H1 (cell line): ENCODE data around the gene CIROP. TPM values are rescaled to one million over a fixed set of nuclear protein-coding genes. Genes with fewer than 3 reads are reported as not detected.

Experiments used
- CTCF ChIA-PET: fragments of 300-600 bp; sonication (Branson Sonifier 250); formaldehyde crosslinking; loops from one replicate; lab custom pipeline; 2021; ENCODE audit not compliant: partially characterized antibody; lab: Charles Lee
- POLR2A ChIA-PET: fragments of 300-600 bp; sonication (Branson Sonifier 250); formaldehyde crosslinking; loops from one replicate; lab custom pipeline; 2021; ENCODE audit warnings: inconsistent platforms; ENCODE audit not compliant: partially characterized antibody; lab: Charles Lee
- DNase-seq, 2 experiments: peaks; one replicate each; pipeline versions ENCODE4 v3.0.0 to v3.0.0-alpha.2; 2010 to 2022; ENCODE audit warnings: low spot score in 2 of 2, low read depth in 1 of 2, mixed read lengths in 1 of 2
- FAIRE-seq: peaks from 2 replicates; lab custom pipeline; 2011; peaks lifted over from hg19 to GRCh38; lab: Jason Lieb, UNC
- H2AFZ ChIP-seq: 2 replicates; pipeline ENCODE4 v1.8.1; 2012; ENCODE audit warnings: low read length, inconsistent platforms
- H2AK5ac ChIP-seq: 2 replicates; pipeline ENCODE4 v1.6.1; 2013; ENCODE audit warnings: low read depth, low read length
- H2BK120ac ChIP-seq: replicated peaks from 2 replicates; pipeline ENCODE3; 2013; ENCODE audit warnings: low read depth, low read length, inconsistent platforms
- H2BK12ac ChIP-seq: 2 replicates; pipeline ENCODE4 v1.6.1; 2013; ENCODE audit warnings: low read depth, low read length
- H2BK15ac ChIP-seq: 2 replicates; pipeline ENCODE4 v1.6.1; 2013; ENCODE audit warnings: low read length
- H2BK20ac ChIP-seq: 2 replicates; pipeline ENCODE4 v1.6.1; 2013; ENCODE audit warnings: low read length
- H2BK5ac ChIP-seq: 2 replicates; pipeline ENCODE4 v1.6.1; 2013; ENCODE audit warnings: low read depth, low read length
- H3K14ac ChIP-seq: 2 replicates; pipeline ENCODE4 v1.6.1; 2013; ENCODE audit warnings: inconsistent platforms; ENCODE audit not compliant: insufficient read length
- H3K18ac ChIP-seq: 2 replicates; pipeline ENCODE4 v1.6.1; 2013; ENCODE audit warnings: low read length; ENCODE audit errors: extremely low read depth
- H3K23ac ChIP-seq: 2 replicates; pipeline ENCODE4 v1.6.1; 2013; ENCODE audit warnings: inconsistent platforms; ENCODE audit not compliant: insufficient read length
- H3K23me2 ChIP-seq: 2 replicates; pipeline ENCODE4 v1.6.1; 2013; ENCODE audit warnings: low read depth, low read length
- H3K27ac ChIP-seq: 2 replicates; pipeline ENCODE4 v1.6.1; 2011; ENCODE audit warnings: low read depth, low read length, inconsistent platforms
- H3K27me3 ChIP-seq, 4 experiments: replicated peaks in 1 of 4; 1 replicate in 1 of 4; 2 replicates in 3 of 4; pipeline versions ENCODE4 v1.6.1 to v1.8.1; 2011 to 2013; ENCODE audit warnings: low read length in 3 of 4, mild to moderate bottlenecking in 3 of 4, inconsistent platforms in 2 of 4, mixed read lengths in 2 of 4, moderate library complexity in 1 of 4; ENCODE audit not compliant: control insufficient read depth in 3 of 4, insufficient read depth in 3 of 4; ENCODE audit errors: extremely low read depth in 1 of 4
- H3K36me3 ChIP-seq, 4 experiments: 2 replicates each; pipeline versions ENCODE4 v1.6.1 to v1.8.1; 2011 to 2013; ENCODE audit warnings: mild to moderate bottlenecking in 4 of 4, low read length in 3 of 4, moderate library complexity in 2 of 4, control low read depth in 1 of 4, inconsistent platforms in 1 of 4; ENCODE audit not compliant: insufficient read depth in 4 of 4, control insufficient read depth in 2 of 4
- H3K4ac ChIP-seq: replicated peaks from 2 replicates; pipeline ENCODE3; 2013; ENCODE audit warnings: low read length, low read depth, mixed read lengths, inconsistent platforms; ENCODE audit not compliant: insufficient read length
- H3K4me1 ChIP-seq, 4 experiments: replicated peaks in 1 of 4; 1 replicate in 1 of 4; 2 replicates in 3 of 4; pipeline versions ENCODE4 v1.6.1 to v1.8.1; 2011 to 2013; ENCODE audit warnings: low read length in 3 of 4, inconsistent platforms in 2 of 4, mixed read lengths in 1 of 4; ENCODE audit not compliant: insufficient read depth in 4 of 4, control insufficient read depth in 3 of 4
- H3K4me2 ChIP-seq, 2 experiments: 2 replicates each; pipeline versions ENCODE4 v1.6.1 to v1.8.1; 2011 to 2013; ENCODE audit warnings: low read depth in 2 of 2, low read length in 2 of 2, control low read depth in 1 of 2, inconsistent platforms in 1 of 2, mild to moderate bottlenecking in 1 of 2; ENCODE audit not compliant: insufficient read depth in 1 of 2
- H3K4me3 ChIP-seq, 4 experiments: fragments of 200-600, 300-600 bp in 1 of 4; sonication (generic), shearing (Covaris generic), sonication (Bioruptor Twin) in 1 of 4; 2 replicates each; pipeline versions ENCODE4 v1.5.1 to v1.8.1; 2011 to 2016; ENCODE audit warnings: low read length in 4 of 4, low read depth in 3 of 4, control low read depth in 2 of 4, inconsistent platforms in 2 of 4, mild to moderate bottlenecking in 2 of 4, mixed read lengths in 1 of 4, moderate library complexity in 1 of 4; ENCODE audit not compliant: insufficient read depth in 2 of 4; ENCODE audit errors: extremely low read depth in 1 of 4
- H3K56ac ChIP-seq: replicated peaks from 2 replicates; pipeline ENCODE3; 2013; ENCODE audit warnings: low read depth, mild to moderate bottlenecking, mixed read lengths, low read length, inconsistent platforms; ENCODE audit not compliant: insufficient read length
- H3K79me1 ChIP-seq: 2 replicates; pipeline ENCODE4 v1.6.1; 2013; ENCODE audit warnings: low read depth, low read length, control low read depth
- H3K79me2 ChIP-seq, 2 experiments: 2 replicates each; pipeline versions ENCODE4 v1.6.1 to v1.8.1; 2012 to 2013; ENCODE audit warnings: low read length in 2 of 2, mild to moderate bottlenecking in 2 of 2, inconsistent platforms in 1 of 2; ENCODE audit not compliant: insufficient read depth in 2 of 2, control insufficient read depth in 1 of 2
- H3K9ac ChIP-seq, 4 experiments: replicated peaks in 1 of 4; 1 replicate in 1 of 4; 2 replicates in 3 of 4; pipeline versions ENCODE4 v1.6.1 to v1.8.1; 2011 to 2013; ENCODE audit warnings: low read depth in 3 of 4, low read length in 3 of 4, control low read depth in 2 of 4, mild to moderate bottlenecking in 2 of 4, moderate library complexity in 2 of 4, inconsistent platforms in 1 of 4; ENCODE audit errors: extremely low read depth in 1 of 4
- H3K9me3 ChIP-seq, 2 experiments: 2 replicates each; pipeline versions ENCODE4 v1.6.1 to v1.8.1; 2012 to 2013; ENCODE audit warnings: mild to moderate bottlenecking in 2 of 2, moderate library complexity in 2 of 2, control low read depth in 1 of 2, inconsistent platforms in 1 of 2, low read depth in 1 of 2, low read length in 1 of 2, mixed read lengths in 1 of 2; ENCODE audit not compliant: insufficient read depth in 2 of 2
- H4K20me1 ChIP-seq, 2 experiments: replicated peaks in 1 of 2; 2 replicates each; pipeline versions ENCODE3 to v1.8.1; 2011 to 2013; ENCODE audit warnings: inconsistent platforms in 2 of 2, low read length in 2 of 2, mild to moderate bottlenecking in 1 of 2; ENCODE audit not compliant: insufficient read depth in 2 of 2, control insufficient read depth in 1 of 2
- H4K5ac ChIP-seq: 2 replicates; pipeline ENCODE4 v1.6.1; 2013; ENCODE audit warnings: low read length, low read depth, mixed read lengths, inconsistent platforms; ENCODE audit not compliant: insufficient read length
- H4K8ac ChIP-seq: 2 replicates; pipeline ENCODE4 v1.8.0; 2013; ENCODE audit warnings: mild to moderate bottlenecking, moderate library complexity, low read length, inconsistent platforms; ENCODE audit not compliant: insufficient read depth; ENCODE audit errors: extremely low read depth
- H4K91ac ChIP-seq: replicated peaks from 2 replicates; pipeline ENCODE3; 2013; ENCODE audit warnings: low read length, mixed read lengths, inconsistent platforms; ENCODE audit not compliant: insufficient read length
- BACH1 ChIP-seq: IDR thresholded peaks from 2 replicates; pipeline ENCODE4 v1.6.1; 2012; ENCODE audit warnings: low read length, improper control_type of control experiment
- MAFK ChIP-seq: IDR thresholded peaks from 2 replicates; pipeline ENCODE4 v1.6.1; 2012; ENCODE audit warnings: low read depth, mild to moderate bottlenecking, improper control_type of control experiment, low read length
- PHF8 ChIP-seq: fragments of 200-600 bp; sonication (generic); conservative IDR thresholded peaks from 2 replicates; pipeline ENCODE4 v1.7.1; 2012; ENCODE audit warnings: low read depth, mild to moderate bottlenecking, inconsistent platforms, low read length, moderate library complexity
- RAD21 ChIP-seq, 2 experiments: IDR thresholded peaks in 1 of 2; conservative IDR thresholded peaks in 1 of 2; 2 replicates each; pipeline ENCODE4 v1.6.1; 2011; ENCODE audit warnings: low read depth in 2 of 2, low read length in 2 of 2, improper control_type of control experiment in 1 of 2, inconsistent platforms in 1 of 2, mild to moderate bottlenecking in 1 of 2, moderate library complexity in 1 of 2
- RXRA ChIP-seq: IDR thresholded peaks from 2 replicates; pipeline ENCODE4 v1.6.1; 2011; ENCODE audit warnings: low read depth, mild to moderate bottlenecking, low read length, moderate library complexity; ENCODE audit not compliant: insufficient read depth
- SAP30 ChIP-seq: fragments of 300-600 bp; sonication (generic); IDR thresholded peaks from 2 replicates; pipeline ENCODE4 v1.7.1; 2012; ENCODE audit warnings: low read length, moderate library complexity, mild to moderate bottlenecking, inconsistent platforms; ENCODE audit not compliant: insufficient read depth, insufficient replicate concordance
- SRF ChIP-seq: IDR thresholded peaks from 2 replicates; pipeline ENCODE4 v1.6.1; 2011; ENCODE audit warnings: mild to moderate bottlenecking, low read depth, low read length, moderate library complexity
- YY1 ChIP-seq: IDR thresholded peaks from 2 replicates; pipeline ENCODE4 v1.6.1; 2011; ENCODE audit warnings: low read depth, mild to moderate bottlenecking, low read length
- WGBS, 2 experiments: shearing (Covaris generic) in 1 of 2; methylation state at CpG; one replicate each; pipeline versions ENCODE4 v1.1.6 to v1.1.7; 2013 to 2015; ENCODE audit warnings: low lambda C conversion rate in 2 of 2, mixed read lengths in 2 of 2, inconsistent platforms in 1 of 2, low coverage in 1 of 2, missing lambda C conversion rate in 1 of 2; ENCODE audit not compliant: insufficient replicate concordance in 2 of 2, insufficient coverage in 1 of 2, insufficient read length in 1 of 2; ENCODE audit errors: extremely low coverage in 1 of 2, missing lambda C conversion rate in 1 of 2; 5-methylcytosine and 5-hydroxymethylcytosine counted together
- polyA plus RNA-seq, 7 experiments: library from polyadenylated mRNA; depleted of rRNA in 3 of 7; stranded (reverse) in 5 of 7; unstranded in 2 of 7; fragments of >200 nt in 5 of 7; fragments of 200-250 nt in 2 of 7; gene quantifications; 1 replicate in 5 of 7; 2 replicates in 1 of 7; 4 replicates in 1 of 7; pipeline versions ENCODE4 v1.2.1 to v1.2.3, GENCODE V29; 2011 to 2013; ENCODE audit warnings: missing spikeins in 2 of 7, mixed read lengths in 2 of 7
- total RNA-seq: library from RNA; stranded (reverse); fragmentation: NEBNext Ultra II Directional; extraction: Animal tissue kit (Norgen Biotek cat#: 25700); gene quantifications from 2 replicates; pipeline ENCODE4 v1.2.1, GENCODE V29; 2021
- TF ChIP-seq, protein P1 (sequence below), 3 experiments: IDR thresholded peaks; 1 replicate in 2 of 3; 2 replicates in 1 of 3; pipeline versions ENCODE4 v1.5.1 to v1.6.1; 2011; ENCODE audit warnings: low read length in 3 of 3, mild to moderate bottlenecking in 3 of 3, inconsistent platforms in 2 of 3, low read depth in 1 of 3, moderate library complexity in 1 of 3; ENCODE audit not compliant: insufficient read depth in 1 of 3; ENCODE audit errors: control extremely low read depth in 1 of 3
- TF ChIP-seq, protein P2 (sequence below): IDR thresholded peaks from 2 replicates; pipeline ENCODE4 v1.6.1; 2012; ENCODE audit warnings: inconsistent platforms

Gene CIROP
- total and polyA plus RNA-seq, 2 of the 8 experiments (the other 6 are each of a cell fraction or from before 2014, with no cell fraction given): 0.06 TPM; not detected in 1

DNA sequence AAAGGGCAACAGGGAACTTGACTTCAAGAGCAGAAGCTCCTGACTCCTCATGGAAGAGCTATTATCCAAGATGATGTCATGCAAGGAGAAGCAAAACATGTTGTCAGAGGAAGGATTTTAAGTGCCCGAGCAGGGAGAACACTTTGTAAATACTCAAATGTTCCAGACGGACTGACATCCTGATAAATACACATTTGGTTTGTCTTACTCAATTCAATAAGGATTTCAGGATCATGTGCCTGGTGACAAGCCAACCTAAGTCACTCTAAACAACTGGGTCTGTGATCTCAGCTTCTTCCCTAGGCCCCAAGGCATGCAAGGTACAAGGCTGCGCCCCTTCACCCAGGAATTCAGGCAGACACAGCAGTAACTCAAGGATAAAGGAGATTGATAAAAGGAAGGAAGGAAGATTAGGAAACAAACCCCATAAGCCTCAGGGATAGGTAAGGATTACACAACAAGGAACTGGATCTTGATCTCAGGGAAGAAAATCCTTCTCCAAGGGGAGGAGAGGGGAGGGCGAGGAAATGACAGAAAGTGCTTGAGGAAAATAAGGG lies 41.1 kb upstream of the CIROP start:
- WGBS, 2 experiments: 79% methylated on average over 4 of the region's 4 CpGs; no CpG with 5 or more reads in 1 of the 2 experiments
- H3K4me2 ChIP-seq: no peak overlapping the region
- TF ChIP-seq SAP30 (no peak), RXRA (no peak), MAFK (no peak), PHF8 (no peak), RAD21 (IDR thresholded peaks at IDR 0.05 in 1 of 2, conservative IDR thresholded peaks at IDR 0.05 in 1 of 2; ENCODE audit: low read depth in 2 of 2, low read length in 2 of 2) (no peak), SRF (no peak), YY1 (no peak), BACH1 (no peak)
- TF ChIP-seq, protein P1, sequence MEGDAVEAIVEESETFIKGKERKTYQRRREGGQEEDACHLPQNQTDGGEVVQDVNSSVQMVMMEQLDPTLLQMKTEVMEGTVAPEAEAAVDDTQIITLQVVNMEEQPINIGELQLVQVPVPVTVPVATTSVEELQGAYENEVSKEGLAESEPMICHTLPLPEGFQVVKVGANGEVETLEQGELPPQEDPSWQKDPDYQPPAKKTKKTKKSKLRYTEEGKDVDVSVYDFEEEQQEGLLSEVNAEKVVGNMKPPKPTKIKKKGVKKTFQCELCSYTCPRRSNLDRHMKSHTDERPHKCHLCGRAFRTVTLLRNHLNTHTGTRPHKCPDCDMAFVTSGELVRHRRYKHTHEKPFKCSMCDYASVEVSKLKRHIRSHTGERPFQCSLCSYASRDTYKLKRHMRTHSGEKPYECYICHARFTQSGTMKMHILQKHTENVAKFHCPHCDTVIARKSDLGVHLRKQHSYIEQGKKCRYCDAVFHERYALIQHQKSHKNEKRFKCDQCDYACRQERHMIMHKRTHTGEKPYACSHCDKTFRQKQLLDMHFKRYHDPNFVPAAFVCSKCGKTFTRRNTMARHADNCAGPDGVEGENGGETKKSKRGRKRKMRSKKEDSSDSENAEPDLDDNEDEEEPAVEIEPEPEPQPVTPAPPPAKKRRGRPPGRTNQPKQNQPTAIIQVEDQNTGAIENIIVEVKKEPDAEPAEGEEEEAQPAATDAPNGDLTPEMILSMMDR (IDR thresholded peaks at IDR 0.05; ENCODE audit: control extremely low read depth in 1 of 3, insufficient read depth in 1 of 3, low read depth in 1 of 3, low read length in 3 of 3): no peak
- TF ChIP-seq, protein P2, sequence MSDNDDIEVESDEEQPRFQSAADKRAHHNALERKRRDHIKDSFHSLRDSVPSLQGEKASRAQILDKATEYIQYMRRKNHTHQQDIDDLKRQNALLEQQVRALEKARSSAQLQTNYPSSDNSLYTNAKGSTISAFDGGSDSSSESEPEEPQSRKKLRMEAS: no peak

More for the DNA sequence above, 41.1 kb upstream of the CIROP start:
- Histone ChIP-seq H4K20me1 (peaks cover 2 to 6% of the 10 kb centered on the region in 2 experiments), H2BK120ac (no peak overlapping the region), H3K79me1 (no peaks in the 10 kb centered on the region; the same call in none of the 2 replicates), H3K4ac (no peak overlapping the region), H3K23me2 (peaks cover 3% of the 10 kb centered on the region; the same call in 1 of the 2 replicates), H3K56ac (no peak overlapping the region), H2AK5ac (no peak overlapping the region), H3K9me3 (no peaks in the 10 kb centered on the region), H4K8ac (no peak overlapping the region), H3K18ac (no peak overlapping the region), H4K5ac (no peak overlapping the region), H4K91ac (no peak overlapping the region), H3K79me2 (no peaks in the 10 kb centered on the region), H2AFZ (no peak overlapping the region), H3K36me3 (peaks cover 7 to 39% (median 17%) of the 10 kb centered on the region in 4 experiments; a peak in 7 of 8 replicates), H3K14ac (no peak overlapping the region), H2BK20ac (no peak overlapping the region), H2BK15ac (no peak overlapping the region), H3K9ac (no peak overlapping the region), H3K4me1 (no peaks in the 10 kb centered on the region), H3K27ac (no peak overlapping the region), H3K4me3 (no peak overlapping the region), H3K27me3 (no peaks in the 10 kb centered on the region), H3K23ac (no peak overlapping the region), H2BK12ac (no peak overlapping the region), H2BK5ac (no peak overlapping the region)
- CTCF ChIA-PET: interaction anchor here (1.0 to 3.1 kb wide), 6 partner anchors 10 to 69 kb away, joined by 3 to 13 read pairs (median 3); no protein-coding TSS in a partner anchor
- FAIRE-seq: no peak
- POLR2A ChIA-PET: interaction anchor here (0.7 to 2.9 kb wide), 4 partner anchors 9 to 41 kb away, joined by 3 to 10 read pairs (median 5); no protein-coding TSS in a partner anchor
- no peak for DNase-seq
